HG02970 (cell line): ENCODE measurements around the gene TEAD3.

Source experiments
- ATAC-seq: cut with Tn5 transposase; IDR thresholded peaks from one replicate; pipeline ENCODE4 v1.9.1; 2021; ENCODE audit warnings: mild to moderate bottlenecking, moderate library complexity, moderate number of reproducible peaks; ENCODE audit not compliant: unreplicated experiment, low FRiP score

Gene TEAD3

GRCh38 chr6:35428421-35429149, 68.3 kb downstream of the TEAD3 start:
- no peak for ATAC-seq

GRCh38 chr6:35427851-35428321, 69.0 kb downstream of the TEAD3 start:
- ATAC-seq: no peak

- no peak for ATAC-seq
These were observed 69.4 kb downstream of the TEAD3 start for GRCh38 chr6:35427435-35427834.

GRCh38 chr6:35426074-35426473, 70.8 kb downstream of the TEAD3 start:
- ATAC-seq: no peak

GRCh38 chr6:35425284-35425683, 71.6 kb downstream of the TEAD3 start:
- ATAC-seq: no peak
